Liver (tissue), 9 donors: Measurements from ENCODE around the gene FTO. TPM values are rescaled to one million over a fixed set of nuclear protein-coding genes. Genes with fewer than 3 reads are reported as not detected.

Source experiments
- DNase-seq: peaks from one replicate; pipeline ENCODE4 v3.0.0-alpha.2; 2017; ENCODE audit warnings: low spot score
- H3K27ac ChIP-seq, 2 donors: one replicate each; pipeline ENCODE4 v1.7.0; 2013; ENCODE audit warnings: inconsistent platforms in 2 of 2, low read length in 2 of 2, control low read depth in 1 of 2, low read depth in 1 of 2, mild to moderate bottlenecking in 1 of 2
- H3K27me3 ChIP-seq, 4 donors: one replicate each; pipeline versions ENCODE4 v1.6.1 to v1.7.0; 2013; ENCODE audit warnings: low read length in 3 of 4, inconsistent platforms in 1 of 4, mild to moderate bottlenecking in 1 of 4, moderate library complexity in 1 of 4; ENCODE audit not compliant: control insufficient read depth in 4 of 4, insufficient read depth in 4 of 4
- H3K36me3 ChIP-seq, 4 donors: one replicate each; pipeline versions ENCODE4 v1.6.1 to v1.7.0; 2013; ENCODE audit warnings: low read length in 3 of 4, mild to moderate bottlenecking in 3 of 4, low read depth in 1 of 4, moderate library complexity in 1 of 4; ENCODE audit not compliant: control insufficient read depth in 4 of 4, insufficient read depth in 3 of 4
- H3K4me1 ChIP-seq, 4 donors: one replicate each; pipeline versions ENCODE4 v1.6.1 to v1.7.0; 2013; ENCODE audit warnings: low read length in 3 of 4, mild to moderate bottlenecking in 3 of 4, moderate library complexity in 1 of 4; ENCODE audit not compliant: control insufficient read depth in 4 of 4, insufficient read depth in 4 of 4
- H3K4me3 ChIP-seq, 3 donors: one replicate each; pipeline versions ENCODE4 v1.6.1 to v1.7.0; 2013; ENCODE audit warnings: low read length in 3 of 3, control low read depth in 1 of 3, low read depth in 1 of 3, mild to moderate bottlenecking in 1 of 3
- H3K9ac ChIP-seq, 2 donors: one replicate each; pipeline ENCODE4 v1.7.0; 2013; ENCODE audit warnings: low read length in 2 of 2, mild to moderate bottlenecking in 2 of 2, moderate library complexity in 2 of 2, control low read depth in 1 of 2, low read depth in 1 of 2
- H3K9me3 ChIP-seq, 4 donors: one replicate each; pipeline versions ENCODE4 v1.6.1 to v1.7.0; 2013; ENCODE audit warnings: low read length in 3 of 4; ENCODE audit not compliant: control insufficient read depth in 4 of 4
- ATF3 ChIP-seq: IDR thresholded peaks from 2 replicates; pipeline ENCODE4 v1.6.1; 2016; ENCODE audit warnings: antibody characterized with exemption
- CTCF ChIP-seq: fragments of 150-350 bp; IDR thresholded peaks from 2 replicates; pipeline ENCODE4 v1.5.1; 2017; ENCODE audit warnings: improper control_type of control experiment, low read depth, low read length; ENCODE audit not compliant: missing input control
- EGR1 ChIP-seq, 2 donors: IDR thresholded peaks; 2 replicates each; pipeline ENCODE4 v1.6.1; 2016 to 2018; ENCODE audit warnings: antibody characterized with exemption in 2 of 2, low read depth in 2 of 2
- FOXA1 ChIP-seq: IDR thresholded peaks from 2 replicates; pipeline ENCODE4 v1.6.1; 2016; ENCODE audit warnings: antibody characterized with exemption
- FOXA2 ChIP-seq: IDR thresholded peaks from 2 replicates; pipeline ENCODE4 v1.6.1; 2016; ENCODE audit warnings: antibody characterized with exemption
- GABPA ChIP-seq, 2 donors: IDR thresholded peaks in 1 of 2; conservative IDR thresholded peaks in 1 of 2; 2 replicates each; pipeline ENCODE4 v1.6.1; 2016; ENCODE audit warnings: antibody characterized with exemption in 2 of 2, mild to moderate bottlenecking in 1 of 2, moderate library complexity in 1 of 2
- HNF4G ChIP-seq: IDR thresholded peaks from 2 replicates; pipeline ENCODE4 v1.6.1; 2016; ENCODE audit warnings: antibody characterized with exemption
- JUND ChIP-seq, 2 donors: IDR thresholded peaks; 2 replicates each; pipeline ENCODE4 v1.6.1; 2016; ENCODE audit warnings: antibody characterized with exemption in 2 of 2
- NR2F2 ChIP-seq: IDR thresholded peaks from 2 replicates; pipeline ENCODE4 v1.6.1; 2016; ENCODE audit warnings: antibody characterized with exemption
- REST ChIP-seq: IDR thresholded peaks from 2 replicates; pipeline ENCODE4 v1.6.1; 2016; ENCODE audit warnings: antibody characterized with exemption, mild to moderate bottlenecking
- RXRA ChIP-seq, 2 donors: IDR thresholded peaks; 2 replicates each; pipeline ENCODE4 v1.6.1; 2017 to 2018; ENCODE audit warnings: antibody characterized with exemption in 2 of 2, mild to moderate bottlenecking in 1 of 2
- SP1 ChIP-seq: IDR thresholded peaks from 2 replicates; pipeline ENCODE4 v1.6.1; 2018; ENCODE audit warnings: antibody characterized with exemption, mild to moderate bottlenecking
- TAF1 ChIP-seq: conservative IDR thresholded peaks from 2 replicates; pipeline ENCODE4 v1.6.1; 2016; ENCODE audit warnings: antibody characterized with exemption, mild to moderate bottlenecking
- YY1 ChIP-seq: IDR thresholded peaks from 2 replicates; pipeline ENCODE4 v1.6.1; 2016; ENCODE audit warnings: antibody characterized with exemption, mild to moderate bottlenecking
- ZBTB33 ChIP-seq: IDR thresholded peaks from 2 replicates; pipeline ENCODE4 v1.6.1; 2016; ENCODE audit warnings: antibody characterized with exemption
- WGBS: extraction: QIAGEN DNeasy Blood & Tissue Kit; methylation state at CpG from one replicate; pipeline ENCODE4 v1.1.7; 2013; 5-methylcytosine and 5-hydroxymethylcytosine counted together
- polyA plus RNA-seq, 2 donors: library from polyadenylated mRNA; stranded (reverse) in 1 of 2; unstranded in 1 of 2; fragments of 200-250 nt in 1 of 2; fragments of >200 nt in 1 of 2; fragmentation: Nextera tagmentation in 1 of 2; extraction: Ambion mirVana in 1 of 2; gene quantifications; one replicate each; pipeline versions ENCODE4 v1.2.1 to v1.2.3, GENCODE V29; 2013 to 2015
- total RNA-seq, 2 donors: library from RNA; depleted of rRNA; stranded (reverse); fragments of >200 nt; gene quantifications; one replicate each; pipeline ENCODE4 v1.2.3, GENCODE V29; 2014
- donor health status: healthy.
- donor health status: healthy.
- donor health status: healthy.
- donor health status: healthy.
- donor health status: healthy.

FTO gene
- total and polyA plus RNA-seq, 4 donors, result 12.0 to 54.2 (median 24.6) TPM

- 98% methylated on average over 6 of the region's 6 CpGs for WGBS
Observed at GRCh38 chr16:53904533-53904932, 200.6 kb downstream of the FTO start.

GRCh38 chr16:53905028-53905427 is 201.1 kb downstream of the FTO start:
- no peaks in the 10 kb centered on the region for H3K27me3 ChIP-seq
- H3K36me3 ChIP-seq, result peaks cover 0 to 2% (median under 1%) of the 10 kb centered on the region in 4 donors
- TF ChIP-seq GABPA (IDR thresholded peaks at IDR 0.05 in 1 of 2, conservative IDR thresholded peaks at IDR 0.05 in 1 of 2) (no peak), NR2F2 (no peak), REST (no peak), JUND (IDR thresholded peaks at IDR 0.05) (no peak), YY1 (no peak), FOXA2 (no peak), EGR1 (IDR thresholded peaks at IDR 0.05; ENCODE audit: low read depth in 2 of 2) (no peak), SP1 (no peak), FOXA1 (no peak), TAF1 (no peak), ZBTB33 (no peak), HNF4G (no peak), CTCF (no peak), RXRA (IDR thresholded peaks at IDR 0.05) (no peak), ATF3 (no peak)
- H3K9ac ChIP-seq, result no peak overlapping the region
- no peak overlapping the region for H3K27ac ChIP-seq
- no peak overlapping the region for H3K4me3 ChIP-seq
- H3K9me3 ChIP-seq, result no peaks in the 10 kb centered on the region
- no peak for DNase-seq
- no peaks in the 10 kb centered on the region for H3K4me1 ChIP-seq

More at GRCh38 chr16:53904533-53904932, 200.6 kb downstream of the FTO start:
- no peak for TF ChIP-seq ATF3
- Histone ChIP-seq H3K27ac (no peak overlapping the region), H3K4me1 (no peaks in the 10 kb centered on the region), H3K9ac (no peak overlapping the region), H3K27me3 (no peaks in the 10 kb centered on the region), H3K4me3 (no peak overlapping the region), H3K36me3 (peaks cover 0 to 2% (median 0%) of the 10 kb centered on the region in 4 donors), H3K9me3 (no peaks in the 10 kb centered on the region)
- no peak for DNase-seq
